ENCODE measurements around the gene SIVA1. TPM values are rescaled to one million over a fixed set of nuclear protein-coding genes. Genes with fewer than 3 reads are reported as not detected.

Gene SIVA1
- total RNA-seq, 1 experiment from 2014 or later = 85.8 TPM

DNA sequence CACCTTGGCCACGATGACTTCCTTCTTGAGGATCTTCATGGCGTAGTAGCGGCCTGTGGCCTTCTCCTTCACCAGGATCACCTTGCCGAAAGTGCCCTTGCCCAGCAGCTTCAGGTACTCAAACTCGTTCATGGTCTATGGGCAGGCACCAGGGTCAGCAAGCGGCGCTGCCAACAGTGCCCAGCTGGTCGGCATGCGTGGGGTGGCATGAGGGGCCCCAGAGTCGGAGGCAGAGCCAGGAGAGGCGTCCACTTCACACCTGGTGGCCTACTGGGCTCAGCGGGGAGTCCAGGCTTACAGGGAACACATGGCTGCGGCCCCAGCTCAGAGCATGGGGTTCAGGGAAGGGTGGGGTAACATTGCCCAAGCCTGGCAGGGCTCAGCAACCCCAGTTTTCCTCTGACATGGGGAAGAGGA, 22.1 kb downstream of the SIVA1 start:
- no peak for TF ChIP-seq EZH2 (IDR thresholded peaks at IDR 0.05; ENCODE audit: low read depth)
- TF ChIP-seq, protein P1, sequence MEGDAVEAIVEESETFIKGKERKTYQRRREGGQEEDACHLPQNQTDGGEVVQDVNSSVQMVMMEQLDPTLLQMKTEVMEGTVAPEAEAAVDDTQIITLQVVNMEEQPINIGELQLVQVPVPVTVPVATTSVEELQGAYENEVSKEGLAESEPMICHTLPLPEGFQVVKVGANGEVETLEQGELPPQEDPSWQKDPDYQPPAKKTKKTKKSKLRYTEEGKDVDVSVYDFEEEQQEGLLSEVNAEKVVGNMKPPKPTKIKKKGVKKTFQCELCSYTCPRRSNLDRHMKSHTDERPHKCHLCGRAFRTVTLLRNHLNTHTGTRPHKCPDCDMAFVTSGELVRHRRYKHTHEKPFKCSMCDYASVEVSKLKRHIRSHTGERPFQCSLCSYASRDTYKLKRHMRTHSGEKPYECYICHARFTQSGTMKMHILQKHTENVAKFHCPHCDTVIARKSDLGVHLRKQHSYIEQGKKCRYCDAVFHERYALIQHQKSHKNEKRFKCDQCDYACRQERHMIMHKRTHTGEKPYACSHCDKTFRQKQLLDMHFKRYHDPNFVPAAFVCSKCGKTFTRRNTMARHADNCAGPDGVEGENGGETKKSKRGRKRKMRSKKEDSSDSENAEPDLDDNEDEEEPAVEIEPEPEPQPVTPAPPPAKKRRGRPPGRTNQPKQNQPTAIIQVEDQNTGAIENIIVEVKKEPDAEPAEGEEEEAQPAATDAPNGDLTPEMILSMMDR (conservative IDR thresholded peaks at IDR 0.05) = no peak
- ChIA-PET CTCF (no interaction called here), POLR2A (ENCODE audit: unreplicated experiment) (no interaction called here)
- Histone ChIP-seq H3K36me3 (ENCODE audit: low read depth) (no peaks in the 10 kb centered on the region; the same call in 1 of the 2 replicates), H3K4me1 (replicated peaks; ENCODE audit: insufficient read depth) (no peaks in the 10 kb centered on the region), H3K27me3 (ENCODE audit: insufficient read depth, low read depth) (no peaks in the 10 kb centered on the region), H3K4me3 (no peak overlapping the region), H2AFZ (no peak overlapping the region), H3K4me2 (no peak overlapping the region), H3K27ac (no peak overlapping the region), H4K20me1 (ENCODE audit: insufficient read depth) (no peaks in the 10 kb centered on the region; the same call in 1 of the 2 replicates), H3K79me2 (ENCODE audit: low read depth) (no peaks in the 10 kb centered on the region), H3K9me2 (ENCODE audit: insufficient read depth) (no peaks in the 10 kb centered on the region), H3F3A (ENCODE audit: insufficient read depth, low read depth) (peaks cover 9% of the 10 kb centered on the region; the same call in 1 of the 2 replicates), H3K9me3 (ENCODE audit: insufficient read depth, low read depth) (no peaks in the 10 kb centered on the region)
- BruUV-seq (replicated peaks) = no TSS peak
- intact Hi-C loops (cut with micrococcal nuclease; ENCODE audit: unreplicated experiment) = no loop called here
- no peak for DNase-seq

DNA sequence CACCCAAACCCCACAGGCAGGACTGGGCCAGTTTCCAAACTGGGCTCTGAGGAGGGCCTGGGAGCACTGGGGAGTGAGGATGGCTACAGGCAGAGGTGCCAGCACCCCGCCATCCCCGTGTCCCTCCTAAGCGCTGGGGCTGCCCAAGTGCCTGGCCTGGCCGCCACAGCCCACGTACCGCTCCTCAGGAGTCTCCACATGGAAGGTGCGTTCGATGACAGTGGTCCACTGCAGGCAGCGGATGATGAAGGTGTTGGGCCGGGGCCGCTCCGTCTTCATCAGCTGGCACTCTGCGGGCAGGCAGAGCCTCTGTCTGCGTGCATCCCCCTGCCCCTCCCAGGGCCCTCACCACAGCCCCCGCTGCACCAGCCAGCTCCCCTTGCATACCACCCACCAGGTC, 23.5 kb downstream of the SIVA1 start:
- no peaks in the 10 kb centered on the region for H3K79me2 ChIP-seq (ENCODE audit: low read depth)
- H3K9me2 ChIP-seq (ENCODE audit: insufficient read depth) = no peaks in the 10 kb centered on the region
- no peak overlapping the region for H3K4me2 ChIP-seq
- no peaks in the 10 kb centered on the region for H3K27me3 ChIP-seq (ENCODE audit: insufficient read depth, low read depth)
- DNase-seq = no peak
- H3K9me3 ChIP-seq (ENCODE audit: insufficient read depth, low read depth) = no peaks in the 10 kb centered on the region
- no peak overlapping the region for H3K27ac ChIP-seq
- no peak overlapping the region for H3K4me3 ChIP-seq
- ChIA-PET POLR2A (ENCODE audit: unreplicated experiment) (no interaction called here), CTCF (no interaction called here)
- no TSS peak for BruUV-seq (replicated peaks)
- H3F3A ChIP-seq (ENCODE audit: insufficient read depth, low read depth) = peaks cover 3% of the 10 kb centered on the region; the same call in 1 of the 2 replicates
- no peak overlapping the region for H2AFZ ChIP-seq
- intact Hi-C loops (cut with micrococcal nuclease; ENCODE audit: unreplicated experiment) = no loop called here
- no peaks in the 10 kb centered on the region for H3K36me3 ChIP-seq (ENCODE audit: low read depth)
- H4K20me1 ChIP-seq (ENCODE audit: insufficient read depth) = peaks cover 7% of the 10 kb centered on the region
- no peak for TF ChIP-seq EZH2 (IDR thresholded peaks at IDR 0.05; ENCODE audit: low read depth)
- TF ChIP-seq, protein P1 (conservative IDR thresholded peaks at IDR 0.05) = no peak
- H3K4me1 ChIP-seq (replicated peaks; ENCODE audit: insufficient read depth) = no peaks in the 10 kb centered on the region

DNA sequence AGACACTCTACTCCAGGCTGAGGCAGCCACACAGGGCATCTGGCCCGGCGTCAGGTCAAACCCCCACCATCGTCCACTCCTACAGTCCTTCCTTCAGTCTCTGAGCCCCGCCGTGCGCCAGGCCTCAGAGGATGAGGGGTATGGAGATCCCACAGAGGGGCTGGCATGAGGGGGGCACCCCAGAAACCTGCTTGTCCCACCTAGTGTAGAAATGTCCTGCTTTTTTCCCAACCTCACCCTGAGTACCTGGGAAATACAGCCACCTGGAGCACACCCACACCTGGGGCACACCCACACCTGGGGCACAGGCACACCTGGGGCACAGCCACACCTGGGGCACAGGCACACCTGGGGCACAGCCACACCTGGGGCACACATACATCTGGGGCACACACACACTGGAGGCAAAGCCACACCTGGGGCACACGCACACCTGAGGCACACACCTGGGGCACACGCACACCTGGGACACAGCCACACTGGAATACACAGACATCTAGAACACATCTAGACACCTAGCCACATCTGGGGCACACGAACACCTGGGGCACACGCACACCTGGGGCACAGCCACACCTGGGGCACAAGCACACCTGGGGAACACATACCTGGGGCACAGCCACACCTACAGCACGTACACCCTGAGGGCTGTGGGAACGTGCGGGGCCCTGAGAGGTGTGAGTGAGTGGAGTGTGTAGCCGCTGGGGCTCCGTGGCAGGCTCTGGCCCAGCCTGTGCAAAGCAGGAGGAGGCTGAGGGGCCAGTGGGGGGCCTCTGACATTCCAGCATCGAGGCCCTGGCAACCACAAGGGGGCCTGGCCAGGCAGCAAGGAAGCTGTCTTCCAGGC, 24.2 kb downstream of the SIVA1 start:
- no peak overlapping the region for H2AFZ ChIP-seq
- ChIA-PET CTCF (interaction anchor here (0.6 kb wide), 1 partner anchor 24 kb away, joined by 3 read pairs; the partner anchor contains the start of gene ZBTB42), POLR2A (ENCODE audit: unreplicated experiment) (no interaction called here)

More for the DNA sequence above, 24.2 kb downstream of the SIVA1 start:
- Histone ChIP-seq H3K36me3 (ENCODE audit: low read depth) (no peaks in the 10 kb centered on the region), H3K27ac (no peak overlapping the region), H3K4me3 (no peak overlapping the region), H3K4me2 (no peak overlapping the region), H3F3A (ENCODE audit: insufficient read depth, low read depth) (peaks cover 3% of the 10 kb centered on the region; the same call in 1 of the 2 replicates), H3K4me1 (replicated peaks; ENCODE audit: insufficient read depth) (no peaks in the 10 kb centered on the region), H3K27me3 (ENCODE audit: insufficient read depth, low read depth) (no peaks in the 10 kb centered on the region), H3K79me2 (ENCODE audit: low read depth) (no peaks in the 10 kb centered on the region), H4K20me1 (ENCODE audit: insufficient read depth) (peaks cover 8% of the 10 kb centered on the region), H3K9me2 (ENCODE audit: insufficient read depth) (no peaks in the 10 kb centered on the region), H3K9me3 (ENCODE audit: insufficient read depth, low read depth) (no peaks in the 10 kb centered on the region)
- no peak for TF ChIP-seq EZH2 (IDR thresholded peaks at IDR 0.05; ENCODE audit: low read depth)
- TF ChIP-seq, protein P1 (conservative IDR thresholded peaks at IDR 0.05) = no peak
- intact Hi-C loops (cut with micrococcal nuclease; ENCODE audit: unreplicated experiment) = no loop called here
- BruUV-seq (replicated peaks) = no TSS peak
- no peak for DNase-seq
